Measurements from ENCODE around the gene CEP85L.

DNA sequence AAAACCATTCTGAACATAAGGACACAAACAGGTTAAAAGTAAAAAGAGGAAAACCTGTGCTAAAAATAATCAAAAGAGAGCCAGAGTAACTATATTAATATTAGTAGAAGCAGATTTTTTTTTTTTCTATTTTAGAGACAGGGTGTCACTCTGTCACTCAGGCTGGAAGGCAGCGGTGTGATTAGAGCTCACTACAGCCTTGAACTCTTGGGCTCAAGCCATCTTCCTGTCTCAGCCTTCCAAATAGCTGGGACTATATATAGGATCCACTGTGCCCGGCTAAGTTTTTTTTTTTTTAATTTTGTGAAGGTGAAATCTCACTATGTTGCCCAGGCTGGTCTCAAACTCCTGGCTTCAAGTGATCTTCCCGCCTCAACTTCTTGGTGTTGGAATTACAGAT lies 136.7 kb downstream of the CEP85L start:
- TF ChIP-seq, protein P1, sequence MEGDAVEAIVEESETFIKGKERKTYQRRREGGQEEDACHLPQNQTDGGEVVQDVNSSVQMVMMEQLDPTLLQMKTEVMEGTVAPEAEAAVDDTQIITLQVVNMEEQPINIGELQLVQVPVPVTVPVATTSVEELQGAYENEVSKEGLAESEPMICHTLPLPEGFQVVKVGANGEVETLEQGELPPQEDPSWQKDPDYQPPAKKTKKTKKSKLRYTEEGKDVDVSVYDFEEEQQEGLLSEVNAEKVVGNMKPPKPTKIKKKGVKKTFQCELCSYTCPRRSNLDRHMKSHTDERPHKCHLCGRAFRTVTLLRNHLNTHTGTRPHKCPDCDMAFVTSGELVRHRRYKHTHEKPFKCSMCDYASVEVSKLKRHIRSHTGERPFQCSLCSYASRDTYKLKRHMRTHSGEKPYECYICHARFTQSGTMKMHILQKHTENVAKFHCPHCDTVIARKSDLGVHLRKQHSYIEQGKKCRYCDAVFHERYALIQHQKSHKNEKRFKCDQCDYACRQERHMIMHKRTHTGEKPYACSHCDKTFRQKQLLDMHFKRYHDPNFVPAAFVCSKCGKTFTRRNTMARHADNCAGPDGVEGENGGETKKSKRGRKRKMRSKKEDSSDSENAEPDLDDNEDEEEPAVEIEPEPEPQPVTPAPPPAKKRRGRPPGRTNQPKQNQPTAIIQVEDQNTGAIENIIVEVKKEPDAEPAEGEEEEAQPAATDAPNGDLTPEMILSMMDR (IDR thresholded peaks at IDR 0.05), result no peak
- TF ChIP-seq POLR2A (IDR thresholded peaks at IDR 0.05), result no peak
